HG03095 (cell line): ENCODE measurements around the gene ZNF512.
"Not testable (repeated sequence)": the region's sequence is repeated elsewhere in the genome, so short reads cannot be mapped to it uniquely, and the experiment has no call there.

Experiments used
- ATAC-seq: cut with Tn5 transposase; IDR thresholded peaks from one replicate; pipeline ENCODE4 v1.9.1; 2021; ENCODE audit warnings: moderate library complexity; ENCODE audit not compliant: unreplicated experiment

Gene ZNF512

DNA sequence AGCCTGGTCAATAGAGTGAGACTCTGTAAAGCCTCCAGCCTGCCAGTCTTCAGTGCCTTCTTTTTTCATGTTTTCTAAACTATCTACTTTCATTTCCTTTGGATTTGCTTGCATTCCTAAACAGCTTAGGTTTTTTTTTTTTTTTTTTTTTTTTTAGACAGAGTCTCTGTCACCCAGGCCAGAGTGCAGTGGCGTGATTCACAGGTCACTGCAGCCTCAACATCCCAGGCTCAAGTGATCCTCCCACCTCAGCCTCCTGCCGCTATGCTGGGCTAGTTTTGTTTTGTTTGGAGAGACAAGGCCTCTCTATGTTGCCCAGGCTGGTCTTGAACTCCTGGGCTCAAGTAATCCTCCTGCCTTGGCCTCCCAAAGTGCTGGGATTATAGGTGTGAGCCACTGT is 47.4 kb downstream of the ZNF512 start:
- ATAC-seq, result not testable (repeated sequence)

- ATAC-seq, result no peak
Observed at GRCh38 chr2:27634291-27634690, 51.4 kb downstream of the ZNF512 start.

DNA sequence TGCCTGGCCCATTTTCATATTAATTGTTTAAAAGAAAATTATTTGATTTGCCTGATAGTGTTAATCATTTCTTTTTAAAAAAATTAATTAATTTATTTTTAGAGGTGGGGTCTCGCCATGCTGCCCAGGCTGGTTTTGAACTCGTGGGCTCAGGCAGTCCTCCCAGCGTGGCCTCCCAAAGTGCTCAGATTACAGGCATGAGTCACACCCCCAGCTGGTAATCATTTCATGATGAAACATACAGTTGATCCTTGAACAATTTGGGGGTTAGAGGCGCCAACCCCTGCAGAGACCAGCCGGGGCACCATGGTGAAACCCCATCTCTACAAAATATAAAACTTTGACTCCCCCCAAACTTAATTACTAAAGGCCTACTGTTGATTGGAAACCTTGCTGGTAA is 53.9 kb downstream of the ZNF512 start:
- no peak for ATAC-seq

- no peak for ATAC-seq
Observed at GRCh38 chr2:27638037-27638637, 55.3 kb downstream of the ZNF512 start.

DNA sequence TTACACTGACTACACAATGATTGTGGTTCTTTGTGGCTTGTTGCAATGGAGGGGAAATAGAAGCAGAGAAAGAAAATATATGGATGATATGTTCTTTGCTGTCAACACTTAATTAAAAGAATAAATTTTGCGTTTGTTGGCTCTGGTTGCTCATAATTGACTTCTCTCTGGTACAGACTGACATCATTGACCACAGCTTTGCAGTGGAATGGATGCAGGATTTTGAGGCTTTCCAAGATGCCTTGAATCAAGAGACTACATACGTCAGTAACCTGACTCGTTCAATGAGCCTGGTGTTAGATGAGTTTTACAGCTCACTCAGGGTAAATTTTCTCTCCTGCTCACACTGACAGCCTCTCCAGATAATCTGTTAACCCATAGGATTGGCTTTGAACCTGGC is 55.9 kb downstream of the ZNF512 start:
- ATAC-seq, result no peak

- no peak for ATAC-seq
Observed at GRCh38 chr2:27640722-27641245, 57.9 kb downstream of the ZNF512 start.

DNA sequence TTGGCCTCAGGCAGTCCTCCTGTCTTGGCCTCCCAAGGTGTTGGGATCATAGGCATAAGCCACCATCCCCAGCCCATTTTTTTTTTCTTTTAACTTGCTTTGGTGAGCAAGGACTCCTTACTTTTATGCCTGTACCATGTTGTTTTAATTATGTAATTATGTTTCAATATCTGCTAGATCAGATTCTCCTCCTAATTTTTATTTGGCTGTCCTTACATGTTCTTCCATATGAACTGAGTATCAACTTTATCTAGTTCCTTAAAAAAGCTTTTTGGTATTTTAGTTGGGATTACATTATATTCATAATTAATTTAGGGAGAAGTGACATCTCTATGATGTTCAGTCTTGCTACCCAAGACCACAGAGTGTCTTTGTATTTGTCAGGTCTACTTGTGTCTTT is 62.4 kb downstream of the ZNF512 start:
- no peak for ATAC-seq

DNA sequence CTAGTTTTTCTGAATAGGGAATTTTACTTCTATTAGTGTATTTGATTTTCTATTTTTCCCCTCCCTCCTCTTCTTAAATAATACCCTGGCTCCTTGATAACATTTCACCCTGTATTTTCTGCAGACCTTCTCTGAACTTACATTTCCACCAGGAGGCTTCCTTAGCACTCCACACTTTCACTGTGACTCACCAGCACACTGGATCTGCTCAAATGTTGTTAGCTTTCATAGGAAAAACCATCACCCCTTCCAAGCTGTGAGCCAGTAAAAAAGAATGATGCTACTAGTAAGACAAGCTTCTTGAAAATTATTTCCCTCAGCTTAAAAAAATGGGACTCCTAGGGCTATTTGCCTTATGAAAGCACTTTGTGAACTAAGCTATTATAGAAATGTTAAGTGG is 64.4 kb downstream of the ZNF512 start:
- no peak for ATAC-seq

GRCh38 chr2:27647737-27648136 is 64.9 kb downstream of the ZNF512 start:
- no peak for ATAC-seq

DNA sequence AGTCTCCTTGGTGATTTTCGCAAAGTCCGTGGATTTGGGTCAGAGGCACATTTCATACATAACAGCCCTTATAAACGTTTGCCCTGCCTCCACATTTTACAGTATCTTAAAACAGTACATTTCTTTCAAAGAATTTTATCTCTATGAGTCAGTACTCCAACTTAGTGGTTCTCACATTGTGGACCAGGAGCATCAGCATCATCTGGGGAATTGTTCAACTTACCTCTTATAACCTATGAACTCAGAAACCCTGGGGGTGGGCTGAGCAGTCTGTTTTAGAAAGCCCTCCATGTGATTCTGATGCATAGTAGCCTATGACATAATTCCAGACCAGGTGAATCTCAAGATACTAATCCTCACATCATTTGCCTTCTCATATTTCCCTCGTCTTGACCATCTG is 68.2 kb downstream of the ZNF512 start:
- ATAC-seq, result no peak

- ATAC-seq, result no peak
Observed at GRCh38 chr2:27652341-27652740, 69.5 kb downstream of the ZNF512 start.

DNA sequence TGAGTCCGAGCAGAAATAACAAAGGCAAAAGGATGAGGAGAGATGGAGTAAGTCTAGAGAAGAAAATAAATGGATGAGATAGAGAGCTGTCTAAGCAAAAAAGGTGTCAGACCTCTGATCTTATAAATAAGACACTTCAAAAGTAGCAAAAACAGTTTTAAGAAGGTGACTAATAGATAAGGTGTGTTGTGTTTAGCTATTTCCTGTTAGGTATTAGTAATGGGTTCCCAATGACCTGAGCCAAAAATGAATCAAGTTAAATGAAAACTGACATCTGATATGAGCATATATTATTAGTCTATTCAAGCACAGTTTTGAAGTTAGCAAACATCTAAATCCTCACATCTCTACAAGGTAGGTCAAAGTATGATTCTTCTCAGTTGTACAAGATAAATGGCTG is 69.9 kb downstream of the ZNF512 start:
- no peak for ATAC-seq

- ATAC-seq, result no peak
Observed at GRCh38 chr2:27653397-27653796, 70.6 kb downstream of the ZNF512 start.

GRCh38 chr2:27655155-27655951 is 72.5 kb downstream of the ZNF512 start:
- ATAC-seq, result no peak

GRCh38 chr2:27661371-27661770 is 78.5 kb downstream of the ZNF512 start:
- ATAC-seq, result no peak

GRCh38 chr2:27663285-27664153 is 80.7 kb downstream of the ZNF512 start, which contains the start of the genes SLC4A1AP and SUPT7L:
Gene SLC4A1AP, plus strand, starts transcription at chr2:27663889. Its CDS starts 26 bp downstream, at chr2:27663915.
Gene SUPT7L, minus strand, starts transcription at chr2:27663614. Its CDS starts 1,422 bp downstream, at chr2:27662192.
- peak; percentile 58 for ATAC-seq

DNA sequence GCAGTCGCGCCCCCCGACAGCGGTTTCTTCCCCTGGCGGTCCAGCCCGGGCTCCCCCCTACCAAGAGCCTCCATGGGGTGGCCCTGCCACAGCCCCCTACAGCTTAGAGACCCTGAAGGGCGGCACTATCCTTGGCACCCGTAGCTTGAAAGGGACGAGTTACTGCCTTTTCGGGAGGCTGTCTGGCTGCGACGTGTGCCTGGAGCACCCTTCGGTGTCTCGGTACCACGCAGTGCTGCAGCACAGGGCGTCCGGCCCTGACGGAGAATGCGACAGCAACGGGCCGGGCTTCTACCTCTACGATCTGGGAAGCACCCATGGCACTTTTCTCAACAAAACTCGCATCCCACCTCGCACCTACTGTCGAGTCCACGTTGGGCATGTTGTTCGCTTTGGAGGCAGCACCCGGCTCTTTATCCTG is 81.3 kb downstream of the ZNF512 start:
- ATAC-seq, result no peak

- no peak for ATAC-seq
Observed at GRCh38 chr2:27664622-27665363, 82.0 kb downstream of the ZNF512 start.

- ATAC-seq, result no peak
Observed at GRCh38 chr2:27667446-27667845, 84.6 kb downstream of the ZNF512 start.

- no peak for ATAC-seq
Observed at GRCh38 chr2:27671235-27671634, 88.4 kb downstream of the ZNF512 start.
